ENCODE data around the gene FANCD2OS.

FANCD2OS gene

DNA sequence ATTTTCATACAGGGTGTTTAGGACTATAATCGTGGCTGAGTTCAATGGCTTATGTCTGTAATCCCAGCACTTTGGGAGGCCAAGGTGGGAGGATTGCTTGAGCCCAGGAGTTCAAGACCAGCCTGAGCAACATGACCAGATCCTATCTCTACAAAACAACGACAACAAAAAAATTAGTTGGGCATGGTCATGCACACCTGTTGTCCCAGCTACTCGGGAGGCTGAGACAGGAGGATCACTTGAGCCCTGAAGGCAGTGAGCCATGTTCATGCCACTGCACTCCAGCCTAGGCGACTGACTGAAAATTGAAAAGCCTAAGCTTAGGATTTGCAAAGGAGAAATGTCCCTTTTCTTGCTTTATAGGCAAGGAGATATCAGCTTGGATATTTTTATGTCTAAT lies 8.9 kb upstream of the FANCD2OS start:
- TF ChIP-seq, protein P1, sequence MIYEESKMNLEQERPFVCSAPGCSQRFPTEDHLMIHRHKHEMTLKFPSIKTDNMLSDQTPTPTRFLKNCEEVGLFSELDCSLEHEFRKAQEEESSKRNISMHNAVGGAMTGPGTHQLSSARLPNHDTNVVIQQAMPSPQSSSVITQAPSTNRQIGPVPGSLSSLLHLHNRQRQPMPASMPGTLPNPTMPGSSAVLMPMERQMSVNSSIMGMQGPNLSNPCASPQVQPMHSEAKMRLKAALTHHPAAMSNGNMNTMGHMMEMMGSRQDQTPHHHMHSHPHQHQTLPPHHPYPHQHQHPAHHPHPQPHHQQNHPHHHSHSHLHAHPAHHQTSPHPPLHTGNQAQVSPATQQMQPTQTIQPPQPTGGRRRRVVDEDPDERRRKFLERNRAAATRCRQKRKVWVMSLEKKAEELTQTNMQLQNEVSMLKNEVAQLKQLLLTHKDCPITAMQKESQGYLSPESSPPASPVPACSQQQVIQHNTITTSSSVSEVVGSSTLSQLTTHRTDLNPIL (CRISPR knock-in tag; IDR thresholded peaks at IDR 0.05; ENCODE audit: low read depth) = no peak
- TF ChIP-seq, protein P2, sequence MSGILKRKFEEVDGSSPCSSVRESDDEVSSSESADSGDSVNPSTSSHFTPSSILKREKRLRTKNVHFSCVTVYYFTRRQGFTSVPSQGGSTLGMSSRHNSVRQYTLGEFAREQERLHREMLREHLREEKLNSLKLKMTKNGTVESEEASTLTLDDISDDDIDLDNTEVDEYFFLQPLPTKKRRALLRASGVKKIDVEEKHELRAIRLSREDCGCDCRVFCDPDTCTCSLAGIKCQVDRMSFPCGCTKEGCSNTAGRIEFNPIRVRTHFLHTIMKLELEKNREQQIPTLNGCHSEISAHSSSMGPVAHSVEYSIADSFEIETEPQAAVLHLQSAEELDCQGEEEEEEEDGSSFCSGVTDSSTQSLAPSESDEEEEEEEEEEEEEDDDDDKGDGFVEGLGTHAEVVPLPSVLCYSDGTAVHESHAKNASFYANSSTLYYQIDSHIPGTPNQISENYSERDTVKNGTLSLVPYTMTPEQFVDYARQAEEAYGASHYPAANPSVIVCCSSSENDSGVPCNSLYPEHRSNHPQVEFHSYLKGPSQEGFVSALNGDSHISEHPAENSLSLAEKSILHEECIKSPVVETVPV (CRISPR knock-in tag; IDR thresholded peaks at IDR 0.05) = no peak
- TF ChIP-seq GLIS3 (CRISPR knock-in tag; IDR thresholded peaks at IDR 0.05) (no peak), ZNF565 (CRISPR knock-in tag; conservative IDR thresholded peaks at IDR 0.05; ENCODE audit: low read depth) (no peak), RARB (CRISPR knock-in tag; IDR thresholded peaks at IDR 0.05) (no peak), ESRRG (CRISPR knock-in tag; IDR thresholded peaks at IDR 0.05) (no peak), ZC3H10 (CRISPR knock-in tag; IDR thresholded peaks at IDR 0.05) (no peak), PPARA (CRISPR knock-in tag; IDR thresholded peaks at IDR 0.05; ENCODE audit: borderline replicate concordance) (no peak), ZNF70 (CRISPR knock-in tag; IDR thresholded peaks at IDR 0.05) (no peak), ZFP30 (CRISPR knock-in tag; IDR thresholded peaks at IDR 0.05) (no peak), BACH2 (CRISPR knock-in tag; IDR thresholded peaks at IDR 0.05; ENCODE audit: borderline replicate concordance) (no peak), OSR1 (CRISPR knock-in tag; IDR thresholded peaks at IDR 0.05) (no peak)
- TF ChIP-seq, protein P3, sequence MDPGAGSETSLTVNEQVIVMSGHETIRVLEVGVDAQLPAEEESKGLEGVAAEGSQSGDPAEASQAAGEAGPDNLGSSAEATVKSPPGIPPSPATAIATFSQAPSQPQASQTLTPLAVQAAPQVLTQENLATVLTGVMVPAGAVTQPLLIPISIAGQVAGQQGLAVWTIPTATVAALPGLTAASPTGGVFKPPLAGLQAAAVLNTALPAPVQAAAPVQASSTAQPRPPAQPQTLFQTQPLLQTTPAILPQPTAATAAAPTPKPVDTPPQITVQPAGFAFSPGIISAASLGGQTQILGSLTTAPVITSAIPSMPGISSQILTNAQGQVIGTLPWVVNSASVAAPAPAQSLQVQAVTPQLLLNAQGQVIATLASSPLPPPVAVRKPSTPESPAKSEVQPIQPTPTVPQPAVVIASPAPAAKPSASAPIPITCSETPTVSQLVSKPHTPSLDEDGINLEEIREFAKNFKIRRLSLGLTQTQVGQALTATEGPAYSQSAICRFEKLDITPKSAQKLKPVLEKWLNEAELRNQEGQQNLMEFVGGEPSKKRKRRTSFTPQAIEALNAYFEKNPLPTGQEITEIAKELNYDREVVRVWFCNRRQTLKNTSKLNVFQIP (CRISPR knock-in tag; IDR thresholded peaks at IDR 0.05; ENCODE audit: borderline replicate concordance, low read depth) = no peak
- TF ChIP-seq, protein P4, sequence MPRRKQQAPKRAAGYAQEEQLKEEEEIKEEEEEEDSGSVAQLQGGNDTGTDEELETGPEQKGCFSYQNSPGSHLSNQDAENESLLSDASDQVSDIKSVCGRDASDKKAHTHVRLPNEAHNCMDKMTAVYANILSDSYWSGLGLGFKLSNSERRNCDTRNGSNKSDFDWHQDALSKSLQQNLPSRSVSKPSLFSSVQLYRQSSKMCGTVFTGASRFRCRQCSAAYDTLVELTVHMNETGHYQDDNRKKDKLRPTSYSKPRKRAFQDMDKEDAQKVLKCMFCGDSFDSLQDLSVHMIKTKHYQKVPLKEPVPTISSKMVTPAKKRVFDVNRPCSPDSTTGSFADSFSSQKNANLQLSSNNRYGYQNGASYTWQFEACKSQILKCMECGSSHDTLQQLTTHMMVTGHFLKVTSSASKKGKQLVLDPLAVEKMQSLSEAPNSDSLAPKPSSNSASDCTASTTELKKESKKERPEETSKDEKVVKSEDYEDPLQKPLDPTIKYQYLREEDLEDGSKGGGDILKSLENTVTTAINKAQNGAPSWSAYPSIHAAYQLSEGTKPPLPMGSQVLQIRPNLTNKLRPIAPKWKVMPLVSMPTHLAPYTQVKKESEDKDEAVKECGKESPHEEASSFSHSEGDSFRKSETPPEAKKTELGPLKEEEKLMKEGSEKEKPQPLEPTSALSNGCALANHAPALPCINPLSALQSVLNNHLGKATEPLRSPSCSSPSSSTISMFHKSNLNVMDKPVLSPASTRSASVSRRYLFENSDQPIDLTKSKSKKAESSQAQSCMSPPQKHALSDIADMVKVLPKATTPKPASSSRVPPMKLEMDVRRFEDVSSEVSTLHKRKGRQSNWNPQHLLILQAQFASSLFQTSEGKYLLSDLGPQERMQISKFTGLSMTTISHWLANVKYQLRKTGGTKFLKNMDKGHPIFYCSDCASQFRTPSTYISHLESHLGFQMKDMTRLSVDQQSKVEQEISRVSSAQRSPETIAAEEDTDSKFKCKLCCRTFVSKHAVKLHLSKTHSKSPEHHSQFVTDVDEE (CRISPR knock-in tag; IDR thresholded peaks at IDR 0.05) = no peak
- ATAC-seq = no peak

DNA sequence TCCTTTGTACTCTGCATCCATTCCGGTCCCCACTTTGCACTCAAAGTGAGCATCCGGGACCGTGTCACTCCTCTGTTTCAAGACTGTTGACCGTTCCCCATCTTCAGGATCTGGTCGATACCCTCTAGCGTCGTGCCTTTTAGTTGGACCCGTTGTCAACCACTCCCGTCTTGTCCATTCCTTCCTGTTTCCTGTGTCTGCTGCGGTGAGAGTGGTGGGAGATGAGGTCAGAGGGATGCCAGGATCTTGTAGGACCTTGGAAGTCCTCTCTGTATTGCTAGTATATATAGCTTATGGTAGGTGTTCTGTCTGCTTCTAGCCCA lies 8.0 kb upstream of the FANCD2OS start:
- peak; percentile 54 for ATAC-seq
- TF ChIP-seq RARB (CRISPR knock-in tag; IDR thresholded peaks at IDR 0.05) (no peak), GLIS3 (CRISPR knock-in tag; IDR thresholded peaks at IDR 0.05) (no peak), BACH2 (CRISPR knock-in tag; IDR thresholded peaks at IDR 0.05; ENCODE audit: borderline replicate concordance) (no peak), OSR1 (CRISPR knock-in tag; IDR thresholded peaks at IDR 0.05) (no peak), ESRRG (CRISPR knock-in tag; IDR thresholded peaks at IDR 0.05) (no peak), ZNF70 (CRISPR knock-in tag; IDR thresholded peaks at IDR 0.05) (no peak), ZFP30 (CRISPR knock-in tag; IDR thresholded peaks at IDR 0.05) (no peak), ZNF8 (CRISPR knock-in tag; IDR thresholded peaks at IDR 0.05) (no peak), ZFP3 (CRISPR knock-in tag; IDR thresholded peaks at IDR 0.05) (no peak), CSDC2 (CRISPR knock-in tag; IDR thresholded peaks at IDR 0.05) (no peak)
- TF ChIP-seq, protein P3 (CRISPR knock-in tag; IDR thresholded peaks at IDR 0.05; ENCODE audit: borderline replicate concordance, low read depth) = no peak
- TF ChIP-seq, protein P4 (CRISPR knock-in tag; IDR thresholded peaks at IDR 0.05) = no peak
